SKM-1 (cell line): Measurements from ENCODE around the gene SERTAD1.
A peak's percentile ranks its signal among the peaks of the same experiment; 100 is the strongest.
"Not testable (repeated sequence)": the region's sequence is repeated elsewhere in the genome, so short reads cannot be mapped to it uniquely, and the experiment has no call there.

Experiments
- DNase-seq: peaks from one replicate; lab custom pipeline; 2025; ENCODE audit not compliant: unreplicated experiment; lab: John Stamatoyannopoulos, UW

SERTAD1 gene

GRCh38 chr19:40452016-40452415 is 26.2 kb upstream of the SERTAD1 start:
- DNase-seq: no peak

DNA sequence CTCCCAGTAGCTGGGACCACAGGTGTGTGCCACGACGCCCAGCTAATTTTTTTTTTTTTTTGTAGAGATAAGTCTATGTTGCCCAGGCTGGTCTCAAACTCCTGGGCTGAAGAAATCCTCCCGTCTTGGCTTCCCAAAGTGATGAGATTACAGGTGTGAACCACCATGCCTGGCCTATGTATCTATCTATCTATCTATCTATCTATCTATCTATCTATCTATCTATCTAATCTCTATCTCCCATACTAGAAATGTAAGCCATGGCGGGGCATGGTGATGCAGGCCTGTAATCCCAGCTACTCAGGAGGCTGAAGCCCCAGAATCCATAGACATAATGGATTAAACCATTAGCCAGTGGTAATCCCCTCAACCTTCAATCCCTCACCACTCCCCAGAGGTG is 24.9 kb upstream of the SERTAD1 start:
- no peak for DNase-seq

DNA sequence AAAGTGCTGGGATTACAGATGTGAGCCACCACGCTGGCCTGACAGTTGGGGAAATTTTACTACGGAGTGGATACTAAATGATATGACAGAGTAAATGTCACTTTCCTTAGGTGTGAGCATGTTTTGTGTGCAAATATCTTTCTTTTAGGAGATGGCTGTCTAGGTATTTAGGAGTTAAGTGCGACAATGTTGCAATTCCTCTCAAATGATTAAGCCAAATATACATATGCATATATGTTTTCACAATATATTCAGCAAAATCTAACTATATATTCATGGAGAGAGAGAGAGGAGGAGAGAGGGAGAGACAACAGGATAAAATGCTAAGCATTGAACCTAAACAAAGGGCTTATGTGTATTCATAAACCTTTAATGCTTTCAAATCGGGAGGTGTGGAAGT is 23.7 kb upstream of the SERTAD1 start:
- no peak for DNase-seq

GRCh38 chr19:40446263-40446784 is 20.5 kb upstream of the SERTAD1 start:
- DNase-seq: no peak

DNA sequence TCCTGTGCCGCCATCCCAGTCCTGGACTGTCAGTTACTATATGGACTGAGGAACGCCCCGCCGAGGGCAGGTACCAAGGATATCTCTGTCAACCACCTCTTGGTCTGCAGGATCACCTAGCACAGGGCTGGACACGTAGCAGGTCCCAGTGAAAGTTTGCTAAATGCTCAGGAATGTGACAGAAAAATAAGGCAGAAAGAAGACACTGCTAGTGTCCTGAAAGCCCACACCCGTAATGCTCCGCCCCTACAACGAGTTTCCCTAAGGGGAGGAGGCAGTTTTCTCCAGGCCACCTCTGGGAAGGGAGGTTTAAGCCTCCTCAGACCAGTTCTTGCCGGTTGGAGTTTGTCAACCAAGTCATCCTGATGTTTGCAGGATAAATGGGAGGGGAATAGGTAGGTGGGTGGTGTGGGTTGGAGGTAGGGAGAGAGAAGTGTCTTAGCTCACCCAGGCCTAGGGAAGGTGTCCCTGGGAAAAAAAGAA is 20.0 kb upstream of the SERTAD1 start:
- DNase-seq: no peak

- no peak for DNase-seq
Observed at GRCh38 chr19:40444825-40445312, 19.1 kb upstream of the SERTAD1 start.

- peak; percentile 93 for DNase-seq
Observed at GRCh38 chr19:40444000-40444824, 18.4 kb upstream of the SERTAD1 start, which contains the start of gene SERTAD3. TSS of gene SERTAD3 (minus strand) at chr19:40444335. CDS start at chr19:40442080, 2,255 bp downstream.

GRCh38 chr19:40443131-40443999 is 17.6 kb upstream of the SERTAD1 start:
- peak; percentile 99 for DNase-seq

DNA sequence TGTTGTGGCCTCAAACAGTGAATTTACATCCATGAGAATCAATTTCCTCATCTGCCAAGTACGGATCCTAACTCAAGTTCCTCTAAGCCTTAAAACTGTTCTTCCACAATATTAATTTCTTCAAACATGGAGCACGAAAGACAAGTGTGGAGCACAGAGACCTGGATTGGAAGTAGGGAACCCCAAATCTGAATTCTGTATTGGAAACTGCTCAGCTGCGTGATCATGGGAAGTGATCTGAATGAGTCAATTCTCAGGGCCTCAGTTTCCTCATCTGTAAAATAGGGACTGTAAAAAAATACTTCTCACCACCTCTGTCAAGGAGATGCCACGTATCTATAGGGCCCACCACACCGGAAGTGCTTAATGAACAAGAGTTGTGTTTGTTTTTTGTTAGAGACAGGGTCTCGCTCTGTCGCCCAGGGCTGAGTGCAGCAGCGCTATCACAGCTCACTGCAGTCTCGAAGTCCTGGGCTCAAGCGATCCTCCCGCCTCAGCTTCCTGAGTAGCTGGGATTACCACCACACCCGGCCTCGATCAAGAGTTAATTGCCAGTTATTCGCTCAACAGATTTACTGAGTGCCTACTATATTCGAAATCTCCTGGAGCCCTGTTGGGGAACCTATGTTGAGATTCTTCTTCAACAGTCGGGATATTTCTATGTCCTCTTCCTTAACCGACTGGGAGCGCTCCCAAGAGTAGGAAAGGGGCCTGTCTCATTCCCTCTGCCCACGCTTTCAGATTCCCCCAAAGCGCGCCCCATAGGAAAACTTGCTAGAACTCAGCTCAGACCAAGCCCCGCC is 16.7 kb upstream of the SERTAD1 start:
- DNase-seq: no peak

DNA sequence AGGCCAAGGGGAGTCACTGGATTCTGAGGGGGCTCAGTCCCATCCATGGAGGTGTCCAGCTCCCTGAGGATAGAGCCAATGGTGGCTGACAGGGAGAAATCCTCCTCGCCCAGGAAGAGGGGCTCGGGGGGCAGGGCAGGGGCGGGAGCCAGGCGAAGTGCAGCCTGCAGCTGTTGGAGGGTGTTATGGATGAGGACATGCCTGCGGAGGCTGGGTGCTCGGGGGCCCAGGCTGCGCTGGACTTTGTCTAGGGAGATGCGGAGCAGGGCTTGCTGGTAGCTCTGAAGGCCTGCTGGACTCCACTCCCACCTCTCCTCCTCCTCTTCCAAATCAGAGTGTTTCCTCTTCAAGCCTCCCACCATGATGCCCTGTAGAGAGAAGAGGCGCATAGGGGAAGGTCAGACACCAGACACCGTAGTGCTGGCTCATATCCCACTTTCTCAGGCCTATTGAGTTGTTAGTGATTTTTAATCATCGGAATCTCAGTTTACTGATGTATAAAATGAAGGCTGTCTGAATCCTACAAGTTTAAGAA is 16.0 kb upstream of the SERTAD1 start:
- DNase-seq: no peak

GRCh38 chr19:40438284-40438683 is 12.5 kb upstream of the SERTAD1 start:
- DNase-seq: no peak

GRCh38 chr19:40433391-40434216 is 7.8 kb upstream of the SERTAD1 start:
- DNase-seq: peak; percentile 53

DNA sequence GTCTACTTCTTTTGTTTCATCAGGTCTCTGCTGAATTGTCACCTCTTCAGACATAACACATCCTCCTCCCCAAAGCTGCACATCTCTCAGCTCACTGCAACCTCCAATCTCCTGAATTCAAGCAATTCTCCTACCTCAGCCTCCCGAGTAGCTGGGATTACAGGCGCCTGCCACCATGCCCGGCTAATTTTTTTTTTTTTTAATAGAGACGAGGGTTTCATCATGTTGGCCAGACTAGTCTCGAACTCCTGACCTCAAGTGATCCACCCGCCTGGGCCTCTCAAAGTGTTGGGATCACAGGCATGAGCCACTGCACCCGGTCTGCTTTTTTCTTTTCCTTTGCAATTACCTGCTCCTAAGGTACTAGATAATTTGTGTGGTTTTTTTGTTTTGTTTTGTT is 7.0 kb upstream of the SERTAD1 start:
- DNase-seq: not testable (repeated sequence)

- DNase-seq: no peak
Observed at GRCh38 chr19:40431698-40432097, 5.9 kb upstream of the SERTAD1 start.

DNA sequence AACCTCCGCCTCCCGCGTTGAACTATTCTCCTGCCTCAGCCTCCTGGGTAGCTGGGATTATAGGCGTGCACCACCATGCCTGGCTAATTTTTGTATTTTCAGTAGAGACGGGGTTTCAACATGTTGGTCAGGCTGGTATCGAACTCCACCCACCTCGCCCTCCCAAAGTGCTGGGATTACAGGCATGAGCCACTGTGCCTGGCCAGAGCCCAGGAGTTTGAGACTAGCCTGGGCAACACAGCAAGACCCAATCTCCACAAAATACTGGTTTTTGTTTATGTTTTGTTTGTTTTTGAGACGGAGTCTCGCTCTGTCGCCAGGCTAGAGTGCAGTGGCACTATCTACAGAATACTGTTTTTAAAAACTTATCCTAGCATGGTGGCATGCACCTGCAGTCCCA is 4.5 kb upstream of the SERTAD1 start:
- DNase-seq: not testable (repeated sequence)

DNA sequence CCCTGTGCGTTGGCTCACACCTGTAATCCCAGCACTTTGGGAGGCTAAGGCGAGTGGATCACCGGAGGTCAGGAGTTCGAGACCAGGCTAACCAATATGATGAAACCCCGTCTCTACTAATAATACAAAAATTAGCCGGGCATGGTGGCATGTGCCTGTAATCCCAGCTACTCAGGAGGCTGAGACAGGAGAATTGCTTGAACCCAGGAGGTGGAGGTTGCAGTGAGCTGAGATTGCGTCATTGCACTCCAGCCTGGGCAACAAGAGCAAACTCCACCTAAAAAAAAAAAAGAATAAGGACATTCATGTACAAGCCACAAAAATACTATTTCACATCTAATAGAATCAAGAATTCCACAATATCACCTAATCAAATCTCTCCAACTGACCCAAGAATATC is 2.4 kb upstream of the SERTAD1 start:
- DNase-seq: not testable (repeated sequence)

DNA sequence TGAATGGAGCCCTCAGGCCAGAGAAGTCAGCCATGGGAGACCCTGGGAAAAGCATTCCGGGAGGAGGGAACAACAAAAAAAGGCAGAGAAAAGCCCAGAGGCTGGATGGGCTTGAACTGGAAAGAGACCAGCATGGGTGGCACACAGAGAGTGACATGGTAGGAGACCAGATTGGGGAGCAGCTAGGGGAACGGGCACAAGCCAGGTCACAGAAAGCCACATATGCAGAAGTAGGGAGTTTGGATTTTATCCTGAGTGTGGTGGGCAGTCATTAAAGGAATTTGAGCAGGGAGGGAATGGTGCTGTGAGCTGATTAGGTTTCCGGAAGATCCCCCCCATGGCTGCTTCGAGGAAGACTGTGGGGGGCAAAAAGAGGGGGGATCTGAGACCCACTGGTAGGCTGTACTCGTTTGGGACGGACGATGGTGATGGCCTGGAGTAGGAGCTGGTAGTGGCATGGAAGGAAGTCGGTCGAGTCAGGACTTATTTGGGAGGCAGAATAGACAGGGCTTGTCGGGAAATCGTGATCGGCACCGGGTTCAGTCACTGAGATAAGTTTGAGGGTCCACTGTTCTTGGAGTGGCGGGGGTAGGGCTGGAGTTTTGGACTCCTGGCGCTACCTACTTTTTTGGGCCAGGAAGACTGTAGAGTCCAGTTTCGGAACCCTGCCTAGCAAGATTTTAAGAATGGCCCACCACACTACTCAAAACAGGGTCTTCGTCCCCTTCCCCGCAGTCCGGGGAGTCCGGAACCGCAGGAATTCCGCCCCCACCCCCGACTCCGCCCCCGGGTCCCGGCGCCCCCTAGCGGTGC is 949 bp downstream of the SERTAD1 start:
- DNase-seq: no peak

GRCh38 chr19:40423938-40424337 is 1.9 kb downstream of the SERTAD1 start:
- no peak for DNase-seq
